HG02973 (cell line): Measurements from ENCODE around the gene RFXAP.

ENCODE experiments used
- ATAC-seq: cut with Tn5 transposase; IDR thresholded peaks from one replicate; pipeline ENCODE4 v1.9.1; 2021; ENCODE audit warnings: moderate library complexity; ENCODE audit not compliant: unreplicated experiment

The RFXAP gene

GRCh38 chr13:36862722-36863121, 43.7 kb downstream of the RFXAP start:
- no peak for ATAC-seq

- no peak for ATAC-seq
These were observed 46.2 kb downstream of the RFXAP start for GRCh38 chr13:36865265-36865664.

GRCh38 chr13:36866232-36866631, 47.2 kb downstream of the RFXAP start:
- no peak for ATAC-seq

GRCh38 chr13:36870050-36870692, 51.1 kb downstream of the RFXAP start:
- no peak for ATAC-seq

GRCh38 chr13:36872621-36873020, 53.6 kb downstream of the RFXAP start:
- no peak for ATAC-seq

- ATAC-seq, result no peak
These were observed 56.4 kb downstream of the RFXAP start for GRCh38 chr13:36875431-36875830.

GRCh38 chr13:36875961-36876360, 56.9 kb downstream of the RFXAP start:
- no peak for ATAC-seq
